Stimulated activated CD4-positive, alpha-beta T cell treated with anti-CD3 and anti-CD28 coated beads, Interleukin-12 subunit alpha, Interleukin-12 subunit beta, amount 100 ng/mL, for 4 hours (primary cell): ENCODE results near the gene FBXW12.

Source experiments
- DNase-seq: peaks from one replicate; pipeline ENCODE4 v3.0.0-alpha.2; 2020

The FBXW12 gene

GRCh38 chr3:48436855-48437254 lies 64.8 kb downstream of the FBXW12 start:
- no peak for DNase-seq

DNA sequence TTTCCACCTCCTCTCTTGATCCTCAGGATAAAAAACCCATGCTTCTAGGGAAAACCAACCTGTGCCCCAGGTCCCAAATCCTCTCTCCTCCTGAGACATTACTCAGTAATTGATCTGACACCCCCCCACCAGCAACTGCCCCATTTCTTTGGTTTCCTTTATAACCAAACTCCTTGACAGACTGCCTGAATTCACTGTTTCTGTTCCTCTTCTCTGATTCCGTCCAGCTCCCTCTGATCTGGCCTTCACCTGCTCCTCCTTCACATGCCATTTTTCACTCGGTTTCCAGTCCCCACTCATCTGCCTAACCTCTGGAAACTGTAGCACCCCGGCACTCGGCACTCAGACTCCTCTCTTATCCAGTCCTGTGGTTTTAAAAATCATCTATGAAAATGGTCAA lies 65.8 kb downstream of the FBXW12 start:
- DNase-seq = no peak

DNA sequence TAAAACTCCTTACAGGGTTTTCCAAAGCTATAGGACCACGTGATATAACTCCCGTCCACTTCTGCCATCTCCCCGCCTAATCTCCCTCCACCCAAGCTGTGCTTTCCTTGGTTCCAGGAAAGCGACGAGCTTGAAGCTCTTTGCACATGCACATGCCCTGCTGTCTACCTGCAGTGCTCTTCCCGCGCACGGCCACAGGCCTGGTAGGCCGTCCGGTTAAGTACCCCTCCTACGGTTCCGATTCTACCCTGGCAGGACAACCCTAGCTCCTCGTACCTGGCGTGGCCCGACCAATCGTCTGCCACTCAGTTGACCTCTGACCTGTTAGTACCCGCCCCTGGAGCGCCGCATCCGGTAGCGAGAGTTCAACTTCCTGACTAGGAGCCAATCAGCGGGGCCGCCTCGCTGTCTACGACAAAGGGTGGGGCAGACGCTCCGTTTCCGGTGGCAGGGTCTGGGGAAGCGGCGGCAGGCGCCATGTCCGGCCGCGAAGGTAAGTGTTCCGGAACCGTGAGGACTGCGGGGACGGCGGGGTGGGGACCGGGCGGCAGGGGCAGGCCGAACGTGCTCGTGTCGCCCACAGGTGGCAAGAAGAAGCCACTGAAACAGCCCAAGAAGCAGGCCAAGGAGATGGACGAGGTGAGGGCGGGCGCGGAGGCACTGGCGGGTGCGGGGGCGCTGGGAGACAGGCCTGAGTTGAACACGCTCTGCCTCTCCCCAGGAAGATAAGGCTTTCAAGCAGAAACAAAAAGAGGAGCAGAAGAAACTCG lies 68.0 kb downstream of the FBXW12 start, which contains the start of the genes CCDC51 and TMA7:
TSS of gene CCDC51 (minus strand) at position 300 of the 770 bp plus-strand sequence. CDS start 4,991 bp downstream, outside the sequence.
TSS of gene TMA7 (plus strand) at position 438 of the 770 bp plus-strand sequence. CDS start at position 478, 40 bp downstream.
- DNase-seq = peak; percentile 98

GRCh38 chr3:48440590-48440958 lies 68.6 kb downstream of the FBXW12 start:
- DNase-seq = no peak

- DNase-seq = no peak
Measured at GRCh38 chr3:48441940-48442339, 69.9 kb downstream of the FBXW12 start.
